Measurements from ENCODE around the gene MEA1. TPM values are rescaled to one million over a fixed set of nuclear protein-coding genes. Genes with fewer than 3 reads are reported as not detected.

MEA1 gene
- total and polyA plus RNA-seq, 10 of the 15 experiments (the other 5 are each of a cell fraction or from before 2014, with no cell fraction given) = 59.1 to 148 (median 96.4) TPM

DNA sequence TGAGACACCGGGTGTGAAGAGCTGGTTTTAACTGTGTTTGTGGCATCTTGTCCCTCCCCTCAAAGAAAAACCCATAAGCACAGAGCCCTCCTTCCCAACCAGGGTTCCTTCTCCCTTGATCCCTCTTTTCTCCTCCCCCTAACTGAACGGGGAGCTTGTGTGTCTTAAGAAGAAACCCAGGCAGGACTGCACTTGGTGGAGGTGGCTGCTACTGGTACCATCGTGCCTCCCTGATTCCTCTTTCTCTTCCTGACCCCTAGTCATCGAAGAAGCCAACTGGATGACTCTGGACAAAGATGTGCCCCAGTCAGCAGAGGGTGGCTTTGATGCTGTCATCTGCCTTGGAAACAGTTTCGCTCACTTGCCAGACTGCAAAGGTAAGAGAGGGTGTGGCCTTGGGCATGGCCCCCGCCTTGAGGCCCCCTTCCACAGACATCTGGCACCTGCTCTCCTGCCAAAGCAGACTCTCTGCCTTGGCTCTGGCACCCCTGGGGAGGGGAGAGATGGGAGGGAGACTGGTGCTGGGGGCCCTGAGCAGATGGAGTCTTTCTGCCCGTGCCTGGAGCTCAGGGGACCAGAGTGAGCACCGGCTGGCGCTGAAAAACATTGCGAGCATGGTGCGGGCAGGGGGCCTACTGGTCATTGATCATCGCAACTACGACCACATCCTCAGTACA lies 51.1 kb downstream of the MEA1 start (continued):
- no peak for TF ChIP-seq HCFC1 (IDR thresholded peaks at IDR 0.05; ENCODE audit: low read length)
- no peak for TF ChIP-seq CBX3 (IDR thresholded peaks at IDR 0.05; ENCODE audit: borderline replicate concordance, low read depth)
- no peak for TF ChIP-seq MYB (IDR thresholded peaks at IDR 0.05; ENCODE audit: borderline replicate concordance, low read depth, low read length)
- TF ChIP-seq POLR2AphosphoS5 (IDR thresholded peaks at IDR 0.05; ENCODE audit: low read length) = no peak
- TF ChIP-seq POU2F2 (IDR thresholded peaks at IDR 0.05; ENCODE audit: borderline replicate concordance, low read depth, low read length) = no peak
- no peak for TF ChIP-seq IRF3 (IDR thresholded peaks at IDR 0.05)
- no peak for TF ChIP-seq ZNF217 (IDR thresholded peaks at IDR 0.05)
- TF ChIP-seq NFIC (IDR thresholded peaks at IDR 0.05; ENCODE audit: low read depth, low read length) = no peak
- TF ChIP-seq PKNOX1 (IDR thresholded peaks at IDR 0.05) = no peak

GRCh38 chr6:42962096-42962495 lies 51.6 kb downstream of the MEA1 start:
- intact Hi-C loops (cut with micrococcal nuclease; ENCODE audit: unreplicated experiment) = no loop called here

More at GRCh38 chr6:42962096-42962495, 51.6 kb downstream of the MEA1 start:
- Histone ChIP-seq H3K4me2 (ENCODE audit: control insufficient read depth, insufficient read depth) (no peak overlapping the region), H2AFZ (ENCODE audit: control insufficient read depth, low read depth, low read length) (no peak overlapping the region), H4K20me1 (ENCODE audit: control insufficient read depth, insufficient read depth) (no peaks in the 10 kb centered on the region), H3K4me3 (no peak overlapping the region), H3K27ac (ENCODE audit: control insufficient read depth, insufficient read depth) (no peak overlapping the region), H3K36me3 (ENCODE audit: control insufficient read depth in 2 of 2, insufficient read depth in 2 of 2, low read length in 1 of 2) (no peaks in the 10 kb centered on the region; a peak in 1 of 4 replicates), H3K79me2 (ENCODE audit: control insufficient read depth, insufficient read depth, low read length) (no peaks in the 10 kb centered on the region), H3K9ac (ENCODE audit: control insufficient read depth, insufficient read depth, low read length) (no peak overlapping the region), H3K27me3 (replicated peaks in 1 of 2; ENCODE audit: control insufficient read depth in 2 of 2, insufficient read depth in 2 of 2, low read length in 1 of 2) (no peaks in the 10 kb centered on the region), H3K4me1 (ENCODE audit: control insufficient read depth, insufficient read depth, low read length) (no peaks in the 10 kb centered on the region), H3K9me3 (replicated peaks; ENCODE audit: control insufficient read depth, insufficient read depth, low read length) (no peaks in the 10 kb centered on the region)
- ChIA-PET RAD21 (ENCODE audit: unreplicated experiment) (no interaction called here), POLR2A (no interaction called here), CTCF (interaction anchor here (1.0 kb wide), 1 partner anchor 15 kb away, joined by 3 read pairs; no protein-coding TSS in a partner anchor), SMC1A (ENCODE audit: uncharacterized antibody, unreplicated experiment) (no interaction called here)
- BruUV-seq (replicated peaks) = no TSS peak
- WGBS (ENCODE audit: insufficient coverage, insufficient replicate concordance, low lambda C conversion rate, missing lambda C conversion rate) = 85% methylated on average over 12 of the region's 12 CpGs
- DNase-seq (ENCODE audit: low read depth, low spot score) (no peak), FAIRE-seq (no peak), ATAC-seq (no peak)
- TF ChIP-seq SIX5 (IDR thresholded peaks at IDR 0.05; ENCODE audit: low read depth, low read length, severe bottlenecking) (no peak), SUZ12 (IDR thresholded peaks at IDR 0.05; ENCODE audit: unreplicated experiment) (no peak), CREM (IDR thresholded peaks at IDR 0.05; ENCODE audit: low read depth) (no peak), NR2F1 (conservative IDR thresholded peaks at IDR 0.05) (no peak), CREB1 (IDR thresholded peaks at IDR 0.05; ENCODE audit: low read depth) (no peak), ZNF274 (IDR thresholded peaks at IDR 0.05; ENCODE audit: insufficient read depth, insufficient read length) (no peak), ZBTB33 (IDR thresholded peaks at IDR 0.05) (no peak), BCL11A (IDR thresholded peaks at IDR 0.05; ENCODE audit: low read depth, low read length) (no peak), GABPA (IDR thresholded peaks at IDR 0.05; ENCODE audit: low read depth) (no peak), ESRRA (IDR thresholded peaks at IDR 0.05; ENCODE audit: low read length) (no peak), POLR2AphosphoS5 (IDR thresholded peaks at IDR 0.05; ENCODE audit: low read length) (no peak)
- TF ChIP-seq, protein P1, sequence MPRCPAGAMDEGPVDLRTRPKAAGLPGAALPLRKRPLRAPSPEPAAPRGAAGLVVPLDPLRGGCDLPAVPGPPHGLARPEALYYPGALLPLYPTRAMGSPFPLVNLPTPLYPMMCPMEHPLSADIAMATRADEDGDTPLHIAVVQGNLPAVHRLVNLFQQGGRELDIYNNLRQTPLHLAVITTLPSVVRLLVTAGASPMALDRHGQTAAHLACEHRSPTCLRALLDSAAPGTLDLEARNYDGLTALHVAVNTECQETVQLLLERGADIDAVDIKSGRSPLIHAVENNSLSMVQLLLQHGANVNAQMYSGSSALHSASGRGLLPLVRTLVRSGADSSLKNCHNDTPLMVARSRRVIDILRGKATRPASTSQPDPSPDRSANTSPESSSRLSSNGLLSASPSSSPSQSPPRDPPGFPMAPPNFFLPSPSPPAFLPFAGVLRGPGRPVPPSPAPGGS (IDR thresholded peaks at IDR 0.05; ENCODE audit: borderline replicate concordance, insufficient read depth, low read depth, low read length, poor library complexity, severe bottlenecking) = no peak
- in situ Hi-C loops (cut with MboI) = no loop called here
